A549 (cell line): ENCODE results near the gene HOXD8. TPM values are rescaled to one million over a fixed set of nuclear protein-coding genes. Genes with fewer than 3 reads are reported as not detected.

Source experiments
- ATAC-seq, 2 experiments: fragments of 200-7000 bp in 1 of 2; fragments of >200 bp in 1 of 2; cut with Nextera tagmentation in 1 of 2; cut with Tn5 transposase in 1 of 2; 3 replicates each; pipeline versions ENCODE4 v1.8.0 to v1.9.1; 2018 to 2020; ENCODE audit warnings: mild to moderate bottlenecking in 1 of 2, moderate library complexity in 1 of 2
- CTCF ChIA-PET: fragments of 300-600 bp; sonication (Branson Sonifier 250); formaldehyde crosslinking; extraction: SDS; loops from one replicate; lab custom pipeline; 2021; ENCODE audit warnings: antibody characterized with exemption, inconsistent platforms; lab: Yijun Ruan, JAX
- POLR2A ChIA-PET: fragments of 350-600 bp; formaldehyde crosslinking; extraction: SDS; loops from one replicate; lab custom pipeline; 2021; ENCODE audit warnings: antibody characterized with exemption, inconsistent platforms; lab: Yijun Ruan, JAX
- DNase-seq, 2 experiments: peaks; one replicate each; pipeline versions ENCODE4 v3.0.0 to v3.0.0-alpha.2; 2011 to 2016; ENCODE audit warnings: low read depth in 1 of 2, low spot score in 1 of 2
- FAIRE-seq: peaks from 2 replicates; lab custom pipeline; 2011; peaks lifted over from hg19 to GRCh38; lab: Jason Lieb, UNC
- H3K27ac ChIP-seq, 2 experiments: fragments of >200 bp; sonication (Bioruptor Twin); formaldehyde crosslinking; 3 replicates each; pipeline ENCODE4 v1.5.1; 2016 to 2017
- H3K4me1 ChIP-seq: fragments of >200 bp; sonication (Bioruptor Twin); formaldehyde crosslinking; 3 replicates; pipeline ENCODE4 v1.6.1; 2016
- H3K4me2 ChIP-seq: fragments of >200 bp; sonication (Bioruptor Twin); formaldehyde crosslinking; 3 replicates; pipeline ENCODE4 v1.6.1; 2016
- H3K4me3 ChIP-seq: fragments of >200 bp; sonication (Bioruptor Twin); formaldehyde crosslinking; 3 replicates; pipeline ENCODE4 v1.5.1; 2016
- H3K9me3 ChIP-seq: fragments of >200 bp; sonication (Bioruptor Twin); formaldehyde crosslinking; 3 replicates; pipeline ENCODE4 v1.6.1; 2016
- BHLHE40 ChIP-seq: IDR thresholded peaks from 2 replicates; pipeline ENCODE4 v1.6.1; 2012; ENCODE audit warnings: low read depth, low read length, inconsistent platforms
- CEBPB ChIP-seq, 2 experiments: fragments of >200 bp in 1 of 2; sonication (Bioruptor Twin) in 1 of 2; formaldehyde crosslinking in 1 of 2; IDR thresholded peaks; 2 replicates each; pipeline ENCODE4 v1.6.1; 2012 to 2016
- FOXS1 ChIP-seq: fragments of 250-450 bp; sonication (Bioruptor Pico); IDR thresholded peaks from 2 replicates; pipeline ENCODE4 v1.5.0; 2020; ENCODE audit warnings: mild to moderate bottlenecking, moderate library complexity
- HDAC2 ChIP-seq: fragments of 200-600 bp; sonication (generic); IDR thresholded peaks from 2 replicates; pipeline ENCODE4 v1.6.1; 2016
- HEYL ChIP-seq: fragments of 250-450 bp; sonication (Bioruptor Pico); IDR thresholded peaks from 2 replicates; pipeline ENCODE4 v1.8.0; 2021; ENCODE audit warnings: mild to moderate bottlenecking, moderate library complexity
- HOXB13 ChIP-seq: fragments of 250-450 bp; sonication (Bioruptor Pico); IDR thresholded peaks from 2 replicates; pipeline ENCODE4 v1.5.0; 2020; ENCODE audit warnings: low read depth, mild to moderate bottlenecking, moderate library complexity
- HOXB5 ChIP-seq: fragments of 250-450 bp; sonication (Bioruptor Pico); IDR thresholded peaks from 2 replicates; pipeline ENCODE4 v1.5.0; 2020; ENCODE audit warnings: mild to moderate bottlenecking, moderate library complexity
- JUN ChIP-seq, 2 experiments: fragments of >200 bp; sonication (Bioruptor Twin); formaldehyde crosslinking; IDR thresholded peaks; 2 replicates in 1 of 2; 3 replicates in 1 of 2; pipeline ENCODE4 v1.6.1; 2016 to 2017
- JUNB ChIP-seq: fragments of >200 bp; sonication (Bioruptor Twin); formaldehyde crosslinking; IDR thresholded peaks from 2 replicates; pipeline ENCODE4 v1.6.1; 2016
- MAX ChIP-seq: IDR thresholded peaks from 2 replicates; pipeline ENCODE4 v1.6.1; 2012
- MYC ChIP-seq: IDR thresholded peaks from 2 replicates; pipeline ENCODE4 v1.6.1; 2012; ENCODE audit warnings: mild to moderate bottlenecking, inconsistent platforms, low read length, improper control_type of control experiment, borderline replicate concordance
- NR3C1 ChIP-seq: fragments of >200 bp; sonication (Bioruptor Twin); formaldehyde crosslinking; IDR thresholded peaks from 3 replicates; pipeline ENCODE4 v1.6.1; 2017
- RARB ChIP-seq: fragments of 250-450 bp; sonication (Bioruptor Pico); IDR thresholded peaks from 2 replicates; pipeline ENCODE4 v1.8.0; 2021; ENCODE audit warnings: mild to moderate bottlenecking, moderate library complexity
- REST ChIP-seq: fragments of 200-600 bp; sonication (generic); IDR thresholded peaks from 2 replicates; pipeline ENCODE4 v1.6.1; 2016; ENCODE audit warnings: antibody characterized with exemption, mild to moderate bottlenecking, moderate library complexity
- RNF2 ChIP-seq: fragments of 200-600 bp; sonication (generic); IDR thresholded peaks from 2 replicates; pipeline ENCODE4 v1.6.1; 2016; ENCODE audit warnings: low read depth, mild to moderate bottlenecking, antibody characterized with exemption, moderate library complexity, borderline replicate concordance
- USF2 ChIP-seq: fragments of 450-650 bp; IDR thresholded peaks from 2 replicates; pipeline ENCODE4 v1.6.1; 2014; ENCODE audit warnings: antibody characterized with exemption
- ZFP36 ChIP-seq: fragments of 450-650 bp; IDR thresholded peaks from 2 replicates; pipeline ENCODE4 v1.6.1; 2014; ENCODE audit warnings: borderline replicate concordance; ENCODE audit not compliant: partially characterized antibody
- WGBS: methylation state at CpG from one replicate; pipeline ENCODE4 v1.1.6; 2017; ENCODE audit errors: missing lambda C conversion rate; 5-methylcytosine and 5-hydroxymethylcytosine counted together
- polyA plus RNA-seq, 4 experiments: library from polyadenylated mRNA; depleted of rRNA in 3 of 4; stranded (reverse); fragments of >200 nt; fragmentation: RNase III in 1 of 4; extraction: RNeasy Plus Mini Kit Qiagen cat#74134 plus additional on column Dnase treatment in 1 of 4; gene quantifications; 2 replicates in 3 of 4; 3 replicates in 1 of 4; pipeline ENCODE4 v1.2.3, GENCODE V29; 2011 to 2017

HOXD8 gene
- polyA plus RNA-seq, 2 of the 4 experiments (the other 2 are of a cell fraction): 3.8 to 8.5 TPM

GRCh38 chr2:176105078-176105729, 24.3 kb upstream of the HOXD8 start (continued):
- TF ChIP-seq REST (no peak), HEYL (CRISPR knock-in tag) (no peak), HOXB5 (CRISPR knock-in tag) (no peak), NR3C1 (no peak)
- TF ChIP-seq, all 56 proteins: peak for 0

- TF ChIP-seq JUNB (no peak), JUN (IDR thresholded peaks at IDR 0.05) (no peak), RARB (no peak), MYC (no peak)
- TF ChIP-seq, all 56 proteins: peak for 0
- FAIRE-seq (no peak), DNase-seq (no peak), ATAC-seq (peak in 1 of 2 experiments; percentile 22; a peak in 4 of 6 replicates)
- peak overlapping the region; percentile 97 for H3K4me2 ChIP-seq
- H3K27ac ChIP-seq: peak overlapping the region in 1 of 2 experiments; percentile 90; a peak in 4 of 6 replicates
- ChIA-PET CTCF (interaction anchor here (0.8 to 2.3 kb wide), 6 partner anchors 9 to 416 kb away, joined by 3 to 11 read pairs (median 4); no protein-coding TSS in a partner anchor), POLR2A (interaction anchor here (0.6 to 0.7 kb wide), 2 partner anchors 531 to 1780 kb away, joined by 5 to 9 read pairs; no protein-coding TSS in a partner anchor)
- H3K4me3 ChIP-seq: peak overlapping the region; percentile 66
- H3K9me3 ChIP-seq: no peaks in the 10 kb centered on the region
- 80% methylated on average over 25 of the region's 25 CpGs for WGBS
- H3K4me1 ChIP-seq: peaks cover 30% of the 10 kb centered on the region
These were observed 23.6 kb upstream of the HOXD8 start for GRCh38 chr2:176105730-176106580.

- no peaks in the 10 kb centered on the region for H3K9me3 ChIP-seq
- peak within 1 kb of the TSS; percentile 48 to 90; a peak in 5 of 6 replicates for H3K27ac ChIP-seq
- no peak for FAIRE-seq
- H3K4me2 ChIP-seq: peak within 1 kb of the TSS; percentile 97
- CTCF ChIA-PET: interaction anchor here (0.8 to 2.0 kb wide), 4 partner anchors 10 to 96 kb away, joined by 3 to 11 read pairs (median 4); no protein-coding TSS in a partner anchor
- DNase-seq: peak; percentile 31 to 70
- TF ChIP-seq BHLHE40 (no peak), RNF2 (peak; percentile 89; the same call in 1 of the 2 replicates), MAX (peak; percentile 69; the same call in 1 of the 2 replicates), ZFP36 (no peak), CEBPB (IDR thresholded peaks at IDR 0.05) (peak; percentile 87 to 94), HOXB5 (CRISPR knock-in tag) (no peak), HOXB13 (CRISPR knock-in tag) (no peak), USF2 (peak; percentile 79), HEYL (CRISPR knock-in tag) (no peak), HDAC2 (peak; percentile 87; the same call in 1 of the 2 replicates), JUN (IDR thresholded peaks at IDR 0.05) (peak in 1 of 2 experiments; percentile 17; a peak in 1 of 5 replicates), FOXS1 (CRISPR knock-in tag) (no peak), MYC (no peak)
- POLR2A ChIA-PET: interaction anchor here (0.6 kb wide), 1 partner anchor 530 kb away, joined by 5 read pairs; no protein-coding TSS in a partner anchor
- H3K4me3 ChIP-seq: peak within 1 kb of the TSS; percentile 66
- H3K4me1 ChIP-seq: peaks cover 30% of the 10 kb centered on the region
- 7% methylated on average over 38 of the region's 85 CpGs for WGBS
- peak; percentile 53 to 66 for ATAC-seq
These were observed 22.6 kb upstream of the HOXD8 start, which contains the start of gene HOXD11 for GRCh38 chr2:176106581-176107539. HOXD11 (plus strand) TSS chr2:176107280; CDS start chr2:176107356, 76 bp downstream.
